ENCODE results near the gene JAK1.

GRCh38 chr1:64933296-64934070 is 32.9 kb downstream of the JAK1 start:
- TF ChIP-seq CTCF (IDR thresholded peaks at IDR 0.05), result no peak
- no peak for TF ChIP-seq EP300 (IDR thresholded peaks at IDR 0.05; ENCODE audit: low read depth)
